Measurements from ENCODE around the gene GAP43. TPM values are rescaled to one million over a fixed set of nuclear protein-coding genes. Genes with fewer than 3 reads are reported as not detected.

Gene GAP43
- total and polyA plus RNA-seq, 2 of the 4 experiments (the other 2 are of a cell fraction), result 0.36 to 0.51 TPM

DNA sequence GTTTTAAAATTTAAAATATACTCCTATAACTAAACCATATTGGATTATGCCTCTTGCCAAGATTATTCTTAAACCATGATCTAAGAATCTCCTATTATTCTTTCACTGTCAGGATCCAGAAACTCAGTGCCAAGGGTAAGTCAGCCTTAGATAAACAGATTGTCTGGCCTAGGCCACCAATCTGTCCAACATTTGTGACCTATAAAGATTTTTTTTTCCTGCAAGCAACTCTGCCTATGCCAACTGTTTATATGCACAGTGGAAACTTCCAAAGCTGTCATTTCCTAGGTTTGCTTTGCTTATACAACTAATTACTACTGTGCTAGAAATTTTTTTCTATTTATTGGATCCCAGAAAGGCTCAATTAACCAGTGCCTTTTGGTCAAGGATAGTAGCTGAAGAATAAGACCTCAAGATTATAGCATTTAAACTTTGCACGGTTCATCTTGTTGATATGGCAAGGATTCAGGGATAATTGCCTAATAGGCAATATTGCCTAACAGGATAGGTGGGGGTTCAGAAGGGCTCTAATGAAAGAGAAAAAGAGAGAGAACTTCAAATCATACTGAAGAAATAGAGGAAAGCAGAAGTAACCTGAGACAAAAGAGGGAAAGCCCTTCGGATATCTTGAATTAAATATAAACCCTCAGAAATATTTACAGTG is 22.8 kb downstream of the GAP43 start:
- Histone ChIP-seq H3K23ac (ENCODE audit: low read depth, low read length) (no peak overlapping the region), H2BK120ac (ENCODE audit: low read depth, low read length) (no peak overlapping the region), H3K79me1 (ENCODE audit: low read depth in 1 of 2, low read length in 2 of 2) (no peaks in the 10 kb centered on the region), H4K8ac (ENCODE audit: low read depth in 2 of 2, low read length in 2 of 2) (no peak overlapping the region), H3K27me3 (ENCODE audit: control insufficient read depth, insufficient read depth, low read length) (no peaks in the 10 kb centered on the region), H2BK20ac (ENCODE audit: low read depth, low read length) (no peak overlapping the region), H3K27ac (ENCODE audit: insufficient read depth, low read length) (no peak overlapping the region), H3K14ac (replicated peaks; ENCODE audit: low read depth, low read length) (no peak overlapping the region), H3K18ac (ENCODE audit: low read depth, low read length) (no peak overlapping the region), H3K9me3 (ENCODE audit: control insufficient read depth, insufficient read depth, low read length) (no peaks in the 10 kb centered on the region), H2AK5ac (ENCODE audit: low read depth, low read length) (no peak overlapping the region), H3K4ac (ENCODE audit: low read depth, low read length) (no peak overlapping the region), H4K20me1 (ENCODE audit: insufficient read depth, low read length) (no peaks in the 10 kb centered on the region), H4K5ac (ENCODE audit: low read depth, low read length) (no peak overlapping the region), H4K91ac (ENCODE audit: insufficient read depth, low read depth, low read length) (no peak overlapping the region), H2AK9ac (replicated peaks; ENCODE audit: low read depth, low read length, poor library complexity) (no peak overlapping the region), H3K9ac (ENCODE audit: low read depth, low read length) (no peak overlapping the region), H3K4me2 (ENCODE audit: low read depth, low read length) (no peak overlapping the region), H3K36me3 (ENCODE audit: control insufficient read depth, insufficient read depth, low read length) (no peaks in the 10 kb centered on the region), H3K56ac (ENCODE audit: extremely low read depth, insufficient read depth, low read length) (no peak overlapping the region), H2BK5ac (ENCODE audit: low read depth, low read length, poor library complexity, severe bottlenecking) (no peak overlapping the region), H3K9me1 (ENCODE audit: insufficient read depth, low read length) (no peaks in the 10 kb centered on the region), H3K4me3 (ENCODE audit: insufficient read depth, low read depth, low read length) (no peak overlapping the region), H2AFZ (replicated peaks; ENCODE audit: low read length, poor library complexity) (no peak overlapping the region), H2BK15ac (ENCODE audit: low read depth, low read length) (no peak overlapping the region), H3K4me1 (ENCODE audit: control insufficient read depth, insufficient read depth, low read length) (no peaks in the 10 kb centered on the region)
- dilution Hi-C loops (cut with HindIII; ENCODE audit: low sequenced_read_pairs, unreplicated experiment), result no loop called here
- no peak for ATAC-seq (ENCODE audit: low read depth)
- no CpG with 5 or more reads among the region's 2 CpGs for WGBS, 2 experiments (ENCODE audit: extremely low coverage in 2 of 2, insufficient read length in 1 of 2)
- BruUV-seq (replicated peaks), result no TSS peak
- TF ChIP-seq NFE2L2 (IDR thresholded peaks at IDR 0.05; ENCODE audit: low read depth, low read length), result no peak
- TF ChIP-seq POLR2A (IDR thresholded peaks at IDR 0.05; ENCODE audit: low read depth, low read length), result no peak
- TF ChIP-seq RFX5 (IDR thresholded peaks at IDR 0.05; ENCODE audit: low read depth, low read length), result no peak
- intact Hi-C loops (cut with micrococcal nuclease), result no loop called here
- ChIA-PET CTCF (no interaction called here), POLR2A (ENCODE audit: unreplicated experiment) (no interaction called here)
- no peak for DNase-seq
- in situ Hi-C loops (cut with MboI; ENCODE audit: low sequenced_read_pairs), result no loop called here
